HCT116 (cell line): ENCODE data around the gene MYPN. TPM values are rescaled to one million over a fixed set of nuclear protein-coding genes. Genes with fewer than 3 reads are reported as not detected.

Experiments
- ATAC-seq: fragments of 200-7000 bp; cut with Tn5 transposase; 2 replicates; pipeline ENCODE4 v1.9.1; 2020; ENCODE audit warnings: mild to moderate bottlenecking, moderate library complexity
- BruUV-seq: library from RNA; stranded (reverse); fragments of 400-500 nt; replicated peaks from 2 replicates; lab custom pipeline; 2021; lab: Mats Ljungman, UMichigan
- CTCF ChIA-PET: fragments of 300-600 bp; sonication (Branson Sonifier 250); formaldehyde crosslinking; loops from one replicate; lab custom pipeline; 2021; ENCODE audit warnings: antibody characterized with exemption; lab: Charles Lee
- POLR2A ChIA-PET: fragments of 300-600, 350-600 bp; sonication (Branson Sonifier 250); formaldehyde crosslinking; loops from one replicate; lab custom pipeline; 2021; ENCODE audit warnings: antibody characterized with exemption; lab: Charles Lee
- RAD21 ChIA-PET, 2 experiments: fragments of 300-600 bp; sonication (Branson Sonifier 250); formaldehyde crosslinking; loops; one replicate each; lab custom pipeline; 2023; ENCODE audit warnings: low total read pairs in 2 of 2; ENCODE audit not compliant: uncharacterized antibody in 2 of 2, unreplicated experiment in 2 of 2, low non-redundant PET in 1 of 2; lab: Charles Lee
- DNase-seq: peaks from one replicate; pipeline ENCODE4 v3.0.0-alpha.2; 2010; ENCODE audit warnings: low read depth, low spot score
- H2AFZ ChIP-seq: fragments of 200-600 bp; shearing (Covaris generic), sonication (generic); 2 replicates; pipeline ENCODE4 v1.6.1; 2017; ENCODE audit warnings: low read depth, mixed run types, mixed read lengths, antibody characterized with exemption, low read length; ENCODE audit not compliant: poor library complexity, severe bottlenecking
- H3K27ac ChIP-seq: 2 replicates; pipeline ENCODE4 v1.5.1; 2012; ENCODE audit warnings: low read depth, low read length
- H3K27me3 ChIP-seq: fragments of 200-600 bp; sonication (generic); 2 replicates; pipeline ENCODE4 v1.6.1; 2016; ENCODE audit warnings: mixed run types, low read length, mixed read lengths; ENCODE audit not compliant: insufficient read depth
- H3K36me3 ChIP-seq, 2 experiments: fragments of 200-500 bp in 1 of 2; fragments of 200-600 bp in 1 of 2; sonication (Bioruptor generic) in 1 of 2; sonication (generic) in 1 of 2; 2 replicates each; pipeline versions ENCODE4 v1.5.1 to v1.6.1; 2014 to 2016; ENCODE audit warnings: low read length in 2 of 2, inconsistent platforms in 1 of 2, mixed read lengths in 1 of 2, mixed run types in 1 of 2; ENCODE audit not compliant: insufficient read depth in 2 of 2, control insufficient read depth in 1 of 2
- H3K4me1 ChIP-seq, 2 experiments: fragments of 200-600 bp in 1 of 2; sonication (generic) in 1 of 2; 2 replicates each; pipeline versions ENCODE4 v1.5.1 to v1.6.1; 2012 to 2017; ENCODE audit warnings: low read length in 2 of 2, inconsistent platforms in 1 of 2, mild to moderate bottlenecking in 1 of 2, mixed read lengths in 1 of 2, mixed run types in 1 of 2, moderate library complexity in 1 of 2; ENCODE audit not compliant: insufficient read depth in 2 of 2, control insufficient read depth in 1 of 2
- H3K4me2 ChIP-seq: fragments of 200-600 bp; sonication (generic); 2 replicates; pipeline ENCODE4 v1.6.1; 2017; ENCODE audit warnings: mixed run types, low read length, mixed read lengths
- H3K4me3 ChIP-seq, 2 experiments: fragments of 200-600 bp in 1 of 2; sonication (generic) in 1 of 2; replicated peaks in 1 of 2; 2 replicates each; pipeline ENCODE4 v1.5.1; 2011 to 2016; ENCODE audit warnings: low read length in 2 of 2, control low read depth in 1 of 2, low read depth in 1 of 2, mild to moderate bottlenecking in 1 of 2, mixed read lengths in 1 of 2, mixed run types in 1 of 2
- H3K79me2 ChIP-seq: fragments of 200-600 bp; sonication (generic); 2 replicates; pipeline ENCODE4 v1.6.1; 2017; ENCODE audit warnings: mild to moderate bottlenecking, mixed run types, low read length, moderate library complexity, mixed read lengths; ENCODE audit not compliant: insufficient read depth
- H3K9ac ChIP-seq: fragments of 200-600 bp; sonication (generic); 2 replicates; pipeline ENCODE4 v1.6.1; 2016; ENCODE audit warnings: low read length, mixed read lengths
- H3K9me2 ChIP-seq: fragments of 200-600 bp; sonication (generic), shearing (Covaris generic); 2 replicates; pipeline ENCODE4 v1.6.1; 2017; ENCODE audit warnings: mixed run types, mild to moderate bottlenecking, moderate library complexity; ENCODE audit not compliant: insufficient read depth
- H3K9me3 ChIP-seq, 2 experiments: fragments of 200-500 bp in 1 of 2; fragments of 200-600 bp in 1 of 2; sonication (Bioruptor generic) in 1 of 2; sonication (generic) in 1 of 2; 2 replicates each; pipeline ENCODE4 v1.6.1; 2014 to 2017; ENCODE audit warnings: low read length in 2 of 2, mixed read lengths in 2 of 2, inconsistent platforms in 1 of 2, low read depth in 1 of 2, mild to moderate bottlenecking in 1 of 2, mixed run types in 1 of 2, moderate library complexity in 1 of 2; ENCODE audit not compliant: control insufficient read depth in 1 of 2, insufficient read depth in 1 of 2
- H4K20me1 ChIP-seq: fragments of 200-600 bp; sonication (generic), shearing (Covaris generic); 2 replicates; pipeline ENCODE4 v1.6.1; 2017; ENCODE audit warnings: mixed run types, mild to moderate bottlenecking, moderate library complexity; ENCODE audit not compliant: insufficient read depth
- ATF3 ChIP-seq: IDR thresholded peaks from 2 replicates; pipeline ENCODE4 v1.6.1; 2012
- CTCF ChIP-seq, 3 experiments: fragments of 200-600 bp in 1 of 3; sonication (generic) in 1 of 3; IDR thresholded peaks in 2 of 3; conservative IDR thresholded peaks in 1 of 3; 2 replicates each; pipeline ENCODE4 v1.5.1; 2012 to 2017; ENCODE audit warnings: low read depth in 2 of 3, low read length in 2 of 3, antibody characterized with exemption in 1 of 3, borderline replicate concordance in 1 of 3, control low read depth in 1 of 3, mild to moderate bottlenecking in 1 of 3, mixed read lengths in 1 of 3, mixed run types in 1 of 3, moderate library complexity in 1 of 3; ENCODE audit not compliant: insufficient read depth in 1 of 3
- EZH2 ChIP-seq: fragments of 200-600 bp; sonication (generic); IDR thresholded peaks from 2 replicates; pipeline ENCODE4 v1.6.1; 2017; ENCODE audit warnings: antibody characterized with exemption, mixed run types
- FOSL1 ChIP-seq: IDR thresholded peaks from 2 replicates; pipeline ENCODE4 v1.6.1; 2012; ENCODE audit warnings: low read depth
- JUND ChIP-seq: IDR thresholded peaks from 2 replicates; pipeline ENCODE4 v1.6.1; 2012
- MAX ChIP-seq: IDR thresholded peaks from 2 replicates; pipeline ENCODE4 v1.6.1; 2012
- POLR2A ChIP-seq: IDR thresholded peaks from 2 replicates; pipeline ENCODE4 v1.7.0; 2011; ENCODE audit warnings: borderline replicate concordance; ENCODE audit not compliant: insufficient read depth, insufficient read length; ENCODE audit errors: extremely low read depth
- RAD21 ChIP-seq: IDR thresholded peaks from 2 replicates; pipeline ENCODE4 v1.6.1; 2012; ENCODE audit warnings: low read depth, mild to moderate bottlenecking
- SIN3A ChIP-seq: IDR thresholded peaks from 2 replicates; pipeline ENCODE4 v1.6.1; 2012; ENCODE audit warnings: low read depth
- SP1 ChIP-seq: IDR thresholded peaks from 2 replicates; pipeline ENCODE4 v1.6.1; 2012; ENCODE audit warnings: low read depth
- SRF ChIP-seq: IDR thresholded peaks from 2 replicates; pipeline ENCODE4 v1.6.1; 2012; ENCODE audit warnings: low read depth
- ZFX ChIP-seq: fragments of 450-650 bp; IDR thresholded peaks from 2 replicates; pipeline ENCODE4 v1.6.1; 2017
- ZNF274 ChIP-seq: fragments of 200-500 bp; sonication (Bioruptor generic); IDR thresholded peaks from 2 replicates; pipeline ENCODE4 v1.6.1; 2014; ENCODE audit warnings: mild to moderate bottlenecking, low read depth, low read length, inconsistent platforms
- intact Hi-C: fragments of 100-400 bp; cut with micrococcal nuclease; formaldehyde crosslinking; loops from 2 replicates; pipeline ENCODE4 v1.10.0; 2022
- total RNA-seq: library from RNA; stranded (reverse); gene quantifications from one replicate; pipeline ENCODE4 v1.2.1, GENCODE V29; 2021; ENCODE audit not compliant: unreplicated experiment

Gene MYPN
- total RNA-seq, 1 experiment from 2014 or later, result 0.34 TPM

- Histone ChIP-seq H3K4me2 (no peak overlapping the region), H3K9me2 (no peaks in the 10 kb centered on the region), H3K36me3 (no peaks in the 10 kb centered on the region), H3K4me1 (peaks cover 31 to 81% of the 10 kb centered on the region in 2 experiments), H3K4me3 (no peak overlapping the region), H3K9ac (no peak overlapping the region), H4K20me1 (no peaks in the 10 kb centered on the region), H3K79me2 (no peaks in the 10 kb centered on the region), H2AFZ (no peak overlapping the region), H3K27me3 (no peaks in the 10 kb centered on the region), H3K27ac (no peak overlapping the region), H3K9me3 (no peaks in the 10 kb centered on the region)
- no peak for ATAC-seq
- POLR2A ChIA-PET, result interaction anchor here (1.4 kb wide), 1 partner anchor 10 kb away, joined by 3 read pairs; no protein-coding TSS in a partner anchor
- CTCF ChIA-PET, result interaction anchor here (0.9 kb wide), 1 partner anchor 66 kb away, joined by 3 read pairs; no protein-coding TSS in a partner anchor
- RAD21 ChIA-PET, result no interaction called here
- no TSS peak for BruUV-seq
- TF ChIP-seq ZNF274 (no peak), RAD21 (no peak), POLR2A (no peak), SP1 (no peak), SRF (no peak), JUND (no peak), FOSL1 (no peak), MAX (no peak), EZH2 (no peak), CTCF (IDR thresholded peaks at IDR 0.05 in 2 of 3, conservative IDR thresholded peaks at IDR 0.05 in 1 of 3; ENCODE audit: borderline replicate concordance in 1 of 3, insufficient read depth in 1 of 3, low read depth in 2 of 3, low read length in 2 of 3) (no peak), ATF3 (no peak), ZFX (no peak), SIN3A (no peak)
- intact Hi-C loops, result no loop called here
- DNase-seq, result no peak
Observed at GRCh38 chr10:68090586-68090985, 18.7 kb upstream of the MYPN start.
